Pons (tissue), 1 donor: ENCODE data around the gene PDE3B.
"Not testable (repeated sequence)": the region's sequence is repeated elsewhere in the genome, so short reads cannot be mapped to it uniquely, and the experiment has no call there.

ENCODE experiments used
- DNase-seq: peaks from one replicate; pipeline ENCODE4 v3.0.0-alpha.2; 2016; ENCODE audit warnings: low spot score

The PDE3B gene

GRCh38 chr11:14643697-14644225, at the start of gene PDE3B:
PDE3B (plus strand) TSS chr11:14643804; CDS start chr11:14644076, 272 bp downstream.
- DNase-seq = peak; percentile 56

GRCh38 chr11:14595261-14595660, 48.3 kb upstream of the PDE3B start:
- DNase-seq = not testable (repeated sequence)

DNA sequence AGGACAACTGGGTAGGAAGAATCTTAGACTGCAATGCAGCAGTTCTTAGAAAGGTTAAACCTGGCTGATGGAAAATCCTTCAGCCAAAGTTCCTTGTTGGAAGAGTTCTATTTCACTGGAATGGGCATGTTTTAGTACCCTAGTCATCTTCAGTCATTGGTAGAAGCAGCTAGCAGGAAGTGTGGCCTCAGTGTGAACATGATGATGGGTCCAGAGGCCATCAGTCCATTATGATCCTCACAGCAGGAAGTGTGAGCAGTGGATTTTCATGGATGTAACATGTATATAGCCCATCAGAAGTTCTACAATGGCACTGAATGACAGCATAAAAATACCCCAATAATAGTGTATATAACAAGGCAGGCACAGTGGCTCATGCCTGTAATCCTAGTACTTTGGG, 35.9 kb upstream of the PDE3B start:
- no peak for DNase-seq

- no peak for DNase-seq
These were observed 33.7 kb upstream of the PDE3B start for GRCh38 chr11:14609902-14610301.

GRCh38 chr11:14611939-14612338, 31.7 kb upstream of the PDE3B start:
- no peak for DNase-seq

- no peak for DNase-seq
These were observed 30.9 kb upstream of the PDE3B start for GRCh38 chr11:14612694-14613093.

- DNase-seq = no peak
These were observed 29.4 kb upstream of the PDE3B start for GRCh38 chr11:14614091-14614622.

DNA sequence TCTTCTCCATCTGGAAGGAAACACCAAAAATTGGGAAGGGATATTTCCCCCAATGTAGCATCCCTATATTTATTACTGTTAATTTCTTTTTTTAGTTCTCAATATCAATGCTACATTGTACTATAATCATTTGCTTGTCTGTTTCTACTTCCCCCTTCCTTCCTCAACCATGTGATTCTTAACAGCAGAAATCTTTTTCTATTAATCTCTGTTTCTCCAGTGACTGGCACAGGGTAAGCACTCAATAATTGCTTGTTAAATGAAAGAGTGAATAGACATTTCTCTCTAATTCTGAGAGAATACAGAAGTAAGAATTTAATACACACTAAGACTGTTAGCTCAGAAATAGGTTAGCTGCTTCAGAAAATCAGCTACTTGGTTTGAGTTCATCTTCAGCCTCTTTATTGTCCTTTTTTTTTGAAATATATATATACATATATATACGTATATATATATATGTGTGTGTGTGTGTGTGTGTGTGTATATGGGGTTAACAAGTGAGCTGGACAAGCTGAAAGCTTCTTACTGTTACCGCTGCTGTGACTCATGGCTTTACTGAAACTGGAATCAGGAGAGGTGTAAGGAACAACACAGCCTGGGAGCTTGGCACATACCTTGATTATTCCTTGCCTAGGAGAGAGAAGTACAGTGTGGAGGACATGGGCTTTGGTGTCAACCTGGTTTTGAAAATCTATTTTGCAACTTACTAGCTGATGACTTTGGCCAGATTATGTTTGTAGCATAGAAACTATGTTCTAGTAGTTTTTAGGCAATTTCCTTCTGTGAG, 26.2 kb upstream of the PDE3B start:
- no peak for DNase-seq

DNA sequence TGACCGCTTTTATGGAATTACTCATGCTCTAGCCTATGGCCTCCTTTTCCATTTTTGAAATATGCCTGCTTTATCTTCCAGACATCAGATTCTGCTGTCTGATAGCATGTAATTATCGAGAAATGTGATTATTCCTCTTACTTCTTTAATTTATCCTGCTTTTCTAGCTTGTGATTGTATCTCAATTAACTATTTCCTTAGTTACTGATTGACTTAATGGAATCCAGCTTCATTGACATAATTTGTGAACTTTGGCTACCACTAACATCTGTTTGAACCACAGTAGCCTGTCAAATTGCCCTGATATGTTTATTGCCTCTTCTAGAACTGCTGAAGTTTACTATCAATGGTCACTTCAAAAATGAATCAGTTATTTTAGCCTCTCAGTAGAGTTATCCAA, 25.5 kb upstream of the PDE3B start:
- DNase-seq = no peak

GRCh38 chr11:14619603-14620531, 23.7 kb upstream of the PDE3B start:
- DNase-seq = no peak

DNA sequence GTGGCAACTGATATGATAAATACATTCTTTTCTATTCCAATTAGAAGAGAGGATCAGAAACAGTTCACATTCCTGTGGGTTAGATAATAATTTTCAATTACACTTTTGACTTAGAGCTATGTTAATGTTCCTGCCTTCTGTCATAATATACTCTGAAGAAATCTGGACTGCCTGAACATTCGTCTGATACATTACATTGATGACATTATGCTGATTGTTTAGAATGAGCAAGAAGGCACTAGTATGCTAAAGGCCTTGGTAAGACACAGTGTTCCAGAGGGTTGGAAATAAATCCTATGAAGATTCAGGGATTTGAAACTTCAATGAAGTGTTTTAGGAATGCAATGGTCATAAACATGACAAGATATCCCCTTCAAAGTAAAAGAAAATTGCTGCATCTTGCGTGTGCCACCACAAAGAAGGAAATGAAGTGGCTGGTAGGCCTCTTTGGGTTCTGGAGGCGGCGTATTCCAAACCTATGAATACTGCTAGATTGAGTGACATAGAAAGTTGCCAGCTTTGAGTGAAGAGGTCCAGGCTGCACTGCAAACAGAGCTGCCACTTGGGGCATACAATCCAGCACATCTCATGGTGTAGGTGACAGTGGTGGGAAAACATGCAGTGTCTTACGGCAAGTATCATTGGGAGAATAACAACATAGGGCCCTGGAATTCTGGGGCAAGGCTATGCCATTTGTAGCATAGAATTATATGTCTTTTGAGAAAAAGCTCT, 21.2 kb upstream of the PDE3B start:
- no peak for DNase-seq

GRCh38 chr11:14623036-14623435, 20.6 kb upstream of the PDE3B start:
- no peak for DNase-seq

DNA sequence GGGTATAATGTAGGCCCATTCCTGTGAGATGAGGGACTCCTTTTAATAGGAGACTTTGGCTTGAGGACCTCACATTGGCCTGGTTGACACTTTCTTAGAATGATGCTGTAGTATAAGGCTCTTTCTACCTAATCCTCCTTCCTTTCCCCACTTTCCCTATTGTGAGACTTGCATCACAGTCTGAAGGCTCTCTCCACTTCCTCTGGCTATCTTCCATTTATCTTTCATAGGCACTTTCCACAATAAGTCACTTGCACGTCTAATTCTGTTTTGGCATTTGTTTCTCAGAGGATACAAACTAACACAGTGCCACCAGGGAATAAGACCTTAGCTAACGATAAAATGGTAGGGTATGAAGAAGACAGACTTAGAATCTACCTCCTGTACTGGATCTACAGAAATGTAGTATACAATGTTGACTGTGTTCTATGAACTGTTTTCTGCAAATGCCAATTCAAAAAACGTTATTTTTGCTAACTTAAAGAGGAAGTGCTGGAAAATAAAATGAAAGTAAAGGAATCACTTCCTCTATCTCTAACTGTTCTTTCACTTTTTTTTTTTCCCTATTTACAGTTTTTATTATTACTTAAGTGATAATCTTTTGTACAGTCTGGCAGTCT, 17.9 kb upstream of the PDE3B start:
- peak; percentile 55 for DNase-seq

DNA sequence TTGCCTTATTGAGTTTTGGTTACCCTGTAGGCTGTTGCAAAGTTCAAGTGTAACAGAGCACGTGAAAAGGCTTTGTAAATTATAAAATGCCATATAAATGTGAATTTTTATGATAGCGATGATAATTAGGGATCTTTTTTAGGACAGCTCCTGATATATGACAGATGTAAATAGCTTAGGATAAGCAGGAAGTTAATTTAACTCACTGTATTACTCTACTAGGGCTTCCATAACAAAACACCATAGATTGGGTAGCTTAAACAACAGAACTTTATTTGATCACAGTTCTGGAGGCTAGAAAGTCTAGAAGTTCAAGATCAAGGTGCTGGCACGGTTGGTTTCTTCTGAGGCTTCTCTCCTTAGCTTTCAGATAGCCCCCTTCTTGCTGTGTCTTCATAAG, 17.0 kb upstream of the PDE3B start:
- DNase-seq = no peak

DNA sequence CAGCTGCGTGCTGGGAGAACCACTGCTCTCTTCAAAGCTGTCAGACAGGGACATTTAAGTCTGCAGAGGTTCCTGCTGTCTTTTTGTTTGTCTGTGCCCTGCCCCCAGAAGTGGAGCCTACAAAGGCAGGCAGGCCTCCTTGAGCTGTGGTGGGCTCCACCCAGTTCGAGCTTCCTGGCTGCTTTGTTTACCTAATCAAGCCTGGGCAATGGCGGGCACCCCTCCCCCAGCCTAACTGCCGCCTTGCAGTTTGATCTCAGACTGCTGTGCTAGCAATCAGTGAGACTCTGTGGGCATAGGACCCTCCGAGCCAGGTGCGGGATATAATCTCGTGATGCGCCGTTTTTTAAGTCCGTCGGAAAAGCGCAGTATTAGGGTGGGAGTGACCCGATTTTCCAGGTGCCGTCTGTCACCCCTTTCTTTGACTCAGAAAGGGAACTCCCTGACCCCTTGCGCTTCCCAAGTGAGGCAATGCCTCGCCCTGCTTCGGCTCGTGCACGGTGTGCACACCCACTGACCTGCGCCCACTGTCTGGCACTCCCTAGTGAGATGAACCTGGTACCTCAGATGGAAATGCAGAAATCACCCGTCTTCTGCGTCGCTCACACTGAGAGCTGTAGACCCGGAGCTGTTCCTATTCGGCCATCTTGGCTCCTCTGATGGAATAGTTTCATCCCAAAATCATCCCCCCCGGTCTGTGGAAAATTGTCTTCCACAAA, 9.9 kb upstream of the PDE3B start:
- not testable (repeated sequence) for DNase-seq

- DNase-seq = no peak
These were observed 8.8 kb upstream of the PDE3B start for GRCh38 chr11:14634813-14635212.

DNA sequence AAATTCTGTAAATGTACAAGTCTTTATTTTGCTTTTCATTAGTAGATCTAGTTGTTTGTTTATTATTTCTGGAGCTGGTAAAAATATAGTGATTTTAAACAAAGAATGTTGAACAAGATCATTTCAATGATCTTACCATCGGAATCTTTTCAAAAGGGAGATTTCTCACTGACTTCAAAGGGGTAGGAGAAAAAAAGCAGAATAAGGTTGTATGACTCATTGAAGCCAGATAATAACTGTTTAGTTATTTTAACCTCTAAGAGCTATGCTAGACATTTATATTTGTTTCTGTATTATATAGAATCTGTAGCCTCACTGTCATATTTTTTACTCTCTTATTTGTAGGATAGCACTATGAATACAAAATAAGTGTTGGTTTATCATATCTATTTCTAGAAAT, 8.1 kb upstream of the PDE3B start:
- no peak for DNase-seq

- peak; percentile 64 for DNase-seq
These were observed 7.5 kb upstream of the PDE3B start for GRCh38 chr11:14636119-14636518.

DNA sequence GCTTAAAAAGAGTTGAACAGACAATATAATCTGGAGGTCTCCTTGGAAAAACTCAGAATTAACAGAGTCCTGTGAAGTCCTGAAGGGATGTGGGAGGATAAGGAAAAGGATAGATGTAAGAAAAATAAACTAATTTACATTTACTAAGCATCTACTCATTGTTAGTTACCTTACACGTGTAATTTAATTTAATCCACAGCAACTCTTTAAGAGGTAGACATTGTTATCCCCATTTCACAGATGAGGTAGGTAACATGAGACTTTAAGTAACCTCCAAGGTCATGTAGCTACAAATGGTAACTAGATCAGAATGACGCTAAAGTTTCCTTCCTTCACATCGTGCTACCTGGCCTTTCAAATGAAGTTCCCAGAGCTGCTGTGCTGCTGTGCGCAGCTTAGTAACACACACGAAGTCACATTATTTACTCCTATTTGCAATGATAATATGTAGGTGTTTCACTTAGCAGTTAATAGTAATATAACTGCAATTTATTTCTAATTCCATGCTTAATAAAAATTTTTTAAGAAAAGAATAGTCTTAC, 5.7 kb upstream of the PDE3B start:
- DNase-seq = no peak

DNA sequence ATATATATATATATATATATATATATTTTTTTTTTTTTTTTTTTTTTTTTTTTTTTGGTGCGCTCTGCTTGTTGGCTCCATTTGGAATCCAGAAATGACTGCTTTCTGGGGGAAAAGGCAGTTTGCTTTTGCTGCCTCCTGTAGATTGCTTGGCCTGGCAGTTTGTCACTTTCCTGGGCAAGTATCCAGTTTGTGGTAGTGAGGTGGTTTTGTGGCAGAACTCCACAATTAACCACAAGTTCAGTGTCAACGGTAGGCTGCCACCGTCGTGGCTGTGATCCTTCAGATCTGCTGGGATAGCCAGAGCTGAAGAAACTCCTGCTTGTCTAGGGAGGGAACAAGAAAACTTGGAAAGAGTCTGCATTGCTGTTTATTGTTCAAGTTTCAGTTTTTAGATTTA, 5.0 kb upstream of the PDE3B start:
- peak; percentile 35 for DNase-seq
